Activated CD8-positive, alpha-beta T cell treated with anti-CD3 and anti-CD28 coated beads, Interleukin-2, amount 10 ng/mL, durations not matched to agents 7 days and 5 days (primary cell): ENCODE results near the gene FRZB. TPM values are rescaled to one million over a fixed set of nuclear protein-coding genes. Genes with fewer than 3 reads are reported as not detected.

ENCODE experiments used
- total RNA-seq, 2 experiments: library from RNA; stranded (reverse); gene quantifications; one replicate each; pipeline ENCODE4 v1.2.3, GENCODE V29; 2021

FRZB gene
- total RNA-seq, 2 experiments from 2014 or later = not detected

Other genes starting within 250 kb of the FRZB start
- gene DNAJC10, start 150.4 kb downstream of the FRZB start, total RNA-seq = 10 to 100 TPM; 41.4 to 51.4 TPM
- gene NCKAP1, start 171.8 kb upstream of the FRZB start, total RNA-seq = under 1 TPM; 0.50 to 0.52 TPM
- under 1 TPM; 0.39 to 0.68 TPM for gene DUSP19, start 212.1 kb upstream of the FRZB start, total RNA-seq